Uterus (tissue), 4 donors: ENCODE data around the gene NOVA2. TPM values are rescaled to one million over a fixed set of nuclear protein-coding genes. Genes with fewer than 3 reads are reported as not detected.

Source experiments
- DNase-seq, 2 donors: peaks; one replicate each; pipeline ENCODE4 v3.0.0-alpha.2; 2019 to 2020
- H3K27ac ChIP-seq, 2 donors: fragments of 200-600 bp; sonication (generic); 1 replicate in 1 of 2; 2 replicates in 1 of 2; pipeline ENCODE4 v1.5.1; 2016 to 2018
- H3K27me3 ChIP-seq, 2 donors: fragments of 200-600 bp; sonication (generic); one replicate each; pipeline ENCODE4 v1.5.1; 2018 to 2019; ENCODE audit warnings: control low read depth in 1 of 2
- H3K36me3 ChIP-seq, 2 donors: fragments of 200-600 bp; sonication (generic); one replicate each; pipeline ENCODE4 v1.5.1; 2019; ENCODE audit warnings: control low read depth in 1 of 2
- H3K4me1 ChIP-seq, 2 donors: fragments of 200-600 bp; sonication (generic); one replicate each; pipeline ENCODE4 v1.5.1; 2018 to 2019; ENCODE audit warnings: control low read depth in 1 of 2
- H3K4me3 ChIP-seq, 2 donors: fragments of 200-600 bp; sonication (generic); 1 replicate in 1 of 2; 2 replicates in 1 of 2; pipeline ENCODE4 v1.5.1; 2018 to 2019; ENCODE audit warnings: mild to moderate bottlenecking in 1 of 2
- H3K9me3 ChIP-seq, 2 donors: fragments of 200-600 bp; sonication (generic); one replicate each; pipeline ENCODE4 v1.5.1; 2019; ENCODE audit warnings: control low read depth in 1 of 2
- POLR2A ChIP-seq, 2 donors: fragments of 450-650 bp; IDR thresholded peaks; one replicate each; pipeline ENCODE4 v1.6.1; 2016; ENCODE audit warnings: antibody characterized with exemption in 2 of 2, mild to moderate bottlenecking in 1 of 2, moderate library complexity in 1 of 2
- intact Hi-C: fragments of 100-400 bp; cut with DNase I; formaldehyde crosslinking; loops from one replicate; pipeline ENCODE4 v1.15.1; 2023; ENCODE audit warnings: low total_unique reads
- total RNA-seq, 4 donors: library from RNA; depleted of rRNA in 3 of 4; stranded (reverse); fragments of >200 nt in 3 of 4; gene quantifications; one replicate each; pipeline versions ENCODE4 v1.1.0 to v1.2.4, GENCODE V29; 2014 to 2023
- TF ChIP-seq, protein P1 (sequence below), 4 experiments: fragments of 200-600 bp in 2 of 4; fragments of 450-650 bp in 2 of 4; sonication (generic) in 2 of 4; IDR thresholded peaks; one replicate each; pipeline ENCODE4 v1.5.1; 2016 to 2019; ENCODE audit warnings: antibody characterized with exemption in 4 of 4, mild to moderate bottlenecking in 2 of 4, moderate library complexity in 1 of 4
- donor health status: DM: yes; HTN: yes; CAD: no.

Gene NOVA2
- total RNA-seq, 4 donors from 2014 or later, result 1.5 to 17.6 (median 2.4) TPM

DNA sequence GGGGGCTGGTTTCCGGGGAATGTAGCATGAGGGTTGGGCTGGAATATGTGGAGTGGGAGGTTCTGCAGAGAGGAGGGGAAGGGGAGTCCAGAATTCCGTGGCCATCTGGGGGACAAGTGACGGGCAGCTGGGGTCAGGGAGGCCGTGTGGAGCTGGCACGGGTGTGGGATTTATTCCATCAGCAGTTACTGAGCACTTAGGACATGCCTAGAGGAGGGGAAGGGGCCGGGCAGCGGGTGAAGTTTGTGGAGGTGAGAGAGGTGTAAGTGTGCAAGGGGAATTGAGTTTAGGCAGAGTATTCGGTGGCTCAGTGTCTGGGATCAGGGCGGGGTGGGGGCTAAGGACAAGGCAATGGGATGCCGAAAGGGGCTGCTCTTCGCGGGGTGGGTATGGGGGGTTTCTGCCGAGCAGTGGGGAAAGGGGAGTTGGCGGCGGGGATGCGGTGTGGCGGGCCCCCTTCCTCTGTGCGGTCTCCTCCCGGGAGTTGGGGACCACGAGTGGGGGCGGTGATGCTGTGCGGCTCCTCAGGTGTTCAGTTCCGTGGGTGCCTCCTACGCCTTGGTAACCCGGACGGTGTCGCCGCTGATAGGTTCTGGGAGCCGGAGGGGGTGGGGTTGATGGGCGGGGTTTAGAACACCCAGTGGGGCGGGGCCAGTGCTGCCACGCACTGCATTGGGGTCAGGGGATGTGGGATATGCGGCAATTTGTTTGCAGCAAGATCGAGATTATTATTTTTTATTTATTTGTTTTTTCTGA is 27.0 kb upstream of the NOVA2 start:
- Histone ChIP-seq H3K9me3 (no peaks in the 10 kb centered on the region), H3K27me3 (no peaks in the 10 kb centered on the region), H3K27ac (no peak overlapping the region), H3K4me3 (no peak overlapping the region), H3K4me1 (peaks cover 0 to 7% of the 10 kb centered on the region in 2 donors), H3K36me3 (no peaks in the 10 kb centered on the region)
- no peak for DNase-seq
- intact Hi-C loops, result no loop called here
- no peak for TF ChIP-seq POLR2A (IDR thresholded peaks at IDR 0.05)
- TF ChIP-seq, protein P1, sequence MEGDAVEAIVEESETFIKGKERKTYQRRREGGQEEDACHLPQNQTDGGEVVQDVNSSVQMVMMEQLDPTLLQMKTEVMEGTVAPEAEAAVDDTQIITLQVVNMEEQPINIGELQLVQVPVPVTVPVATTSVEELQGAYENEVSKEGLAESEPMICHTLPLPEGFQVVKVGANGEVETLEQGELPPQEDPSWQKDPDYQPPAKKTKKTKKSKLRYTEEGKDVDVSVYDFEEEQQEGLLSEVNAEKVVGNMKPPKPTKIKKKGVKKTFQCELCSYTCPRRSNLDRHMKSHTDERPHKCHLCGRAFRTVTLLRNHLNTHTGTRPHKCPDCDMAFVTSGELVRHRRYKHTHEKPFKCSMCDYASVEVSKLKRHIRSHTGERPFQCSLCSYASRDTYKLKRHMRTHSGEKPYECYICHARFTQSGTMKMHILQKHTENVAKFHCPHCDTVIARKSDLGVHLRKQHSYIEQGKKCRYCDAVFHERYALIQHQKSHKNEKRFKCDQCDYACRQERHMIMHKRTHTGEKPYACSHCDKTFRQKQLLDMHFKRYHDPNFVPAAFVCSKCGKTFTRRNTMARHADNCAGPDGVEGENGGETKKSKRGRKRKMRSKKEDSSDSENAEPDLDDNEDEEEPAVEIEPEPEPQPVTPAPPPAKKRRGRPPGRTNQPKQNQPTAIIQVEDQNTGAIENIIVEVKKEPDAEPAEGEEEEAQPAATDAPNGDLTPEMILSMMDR (IDR thresholded peaks at IDR 0.05), result no peak

DNA sequence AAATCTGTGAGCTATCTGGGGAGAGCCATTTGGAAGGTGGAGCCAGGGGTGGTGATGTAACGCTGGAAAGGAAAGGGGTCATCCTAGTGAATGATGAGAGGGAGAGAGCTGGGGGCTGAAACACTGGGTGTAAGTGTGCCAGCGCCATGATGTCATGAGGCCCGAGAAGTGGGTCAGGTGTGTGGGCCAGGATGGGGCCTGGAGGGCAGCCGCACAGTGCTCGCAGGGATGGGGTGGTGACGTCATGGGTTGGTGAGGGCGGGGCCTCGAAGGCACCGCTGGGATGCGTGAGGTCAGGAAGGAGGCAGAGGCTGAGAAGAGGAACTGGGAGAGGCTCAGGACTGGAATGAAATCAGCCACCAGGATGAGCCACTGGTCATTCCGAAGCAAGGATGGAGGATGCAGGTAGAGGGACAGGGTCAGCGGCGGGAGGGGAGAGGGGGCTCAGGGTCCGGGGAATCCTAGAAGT is 26.0 kb upstream of the NOVA2 start:
- Histone ChIP-seq H3K27me3 (no peaks in the 10 kb centered on the region), H3K36me3 (no peaks in the 10 kb centered on the region), H3K4me3 (no peak overlapping the region), H3K9me3 (no peaks in the 10 kb centered on the region), H3K27ac (no peak overlapping the region), H3K4me1 (peaks cover 0 to 7% of the 10 kb centered on the region in 2 donors)
- peak in 1 of 2 donors; percentile 49 for DNase-seq
- intact Hi-C loops, result no loop called here
- TF ChIP-seq, protein P1 (IDR thresholded peaks at IDR 0.05), result no peak
- no peak for TF ChIP-seq POLR2A (IDR thresholded peaks at IDR 0.05)

GRCh38 chr19:45998834-45999233 is 25.2 kb upstream of the NOVA2 start:
- peaks cover 0 to 7% of the 10 kb centered on the region in 2 donors for H3K4me1 ChIP-seq
- no peak overlapping the region for H3K4me3 ChIP-seq
- no peaks in the 10 kb centered on the region for H3K27me3 ChIP-seq
- intact Hi-C loops, result no loop called here
- no peak for TF ChIP-seq POLR2A (IDR thresholded peaks at IDR 0.05)
- TF ChIP-seq, protein P1 (IDR thresholded peaks at IDR 0.05), result no peak
- no peaks in the 10 kb centered on the region for H3K36me3 ChIP-seq
- H3K27ac ChIP-seq, result no peak overlapping the region
- DNase-seq, result no peak
- H3K9me3 ChIP-seq, result no peaks in the 10 kb centered on the region

DNA sequence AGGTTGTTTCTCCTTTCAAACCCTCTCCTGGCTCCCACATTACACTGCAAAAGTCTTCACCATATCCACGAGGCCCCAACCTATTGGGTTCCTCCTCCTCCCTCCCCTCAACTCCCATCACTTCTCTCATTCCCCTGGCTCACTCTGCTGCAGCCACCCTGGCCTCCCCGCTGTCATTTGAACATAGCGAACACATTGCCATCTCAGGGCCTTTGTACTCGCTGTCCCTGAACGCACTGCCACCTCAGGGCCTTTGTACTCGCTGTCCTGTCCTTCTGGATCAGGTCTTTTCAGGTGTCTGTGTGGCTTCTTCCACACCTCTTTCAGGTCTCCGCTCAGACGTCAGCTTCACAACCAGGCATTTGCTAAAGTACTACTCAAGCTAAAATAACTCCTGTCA is 23.3 kb upstream of the NOVA2 start:
- H3K27ac ChIP-seq, result no peak overlapping the region
- no peak for DNase-seq
- no peak overlapping the region for H3K4me3 ChIP-seq
- H3K36me3 ChIP-seq, result no peaks in the 10 kb centered on the region
- H3K9me3 ChIP-seq, result no peaks in the 10 kb centered on the region
- intact Hi-C loops, result no loop called here
- H3K4me1 ChIP-seq, result peaks cover 0 to 7% of the 10 kb centered on the region in 2 donors
- no peaks in the 10 kb centered on the region for H3K27me3 ChIP-seq
- TF ChIP-seq, protein P1 (IDR thresholded peaks at IDR 0.05), result no peak
- TF ChIP-seq POLR2A (IDR thresholded peaks at IDR 0.05), result no peak

DNA sequence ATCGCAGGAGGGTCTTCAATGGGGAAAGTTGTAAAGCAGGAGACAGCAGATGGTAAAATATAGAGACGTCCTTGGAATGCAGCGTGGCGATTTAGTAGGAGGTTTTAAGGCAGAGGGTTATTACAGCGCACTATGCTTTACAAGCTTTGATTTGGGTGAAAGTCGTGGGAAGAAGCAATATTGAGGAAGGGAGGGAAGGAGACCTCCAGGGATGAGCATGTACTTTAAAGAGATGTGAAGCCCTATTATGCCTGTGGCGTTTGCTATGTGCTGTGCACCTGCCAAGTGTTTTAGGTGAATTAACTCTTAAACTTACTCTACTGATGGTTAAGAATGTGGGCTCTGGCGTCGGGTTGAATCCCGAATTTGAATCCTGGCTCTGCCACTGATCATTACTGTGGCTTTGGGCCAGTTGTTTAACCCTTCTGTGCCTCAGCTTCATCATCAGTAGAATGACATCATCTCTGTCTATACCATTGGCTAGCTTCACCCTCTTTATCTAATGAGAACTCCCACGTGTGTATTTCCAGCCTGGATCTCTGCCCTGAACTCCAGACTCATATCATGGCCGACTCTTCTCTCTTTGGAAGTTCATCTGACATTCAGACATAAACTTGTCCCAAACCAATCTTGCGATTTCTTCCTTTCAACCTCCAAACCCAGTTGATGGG is 22.2 kb upstream of the NOVA2 start:
- TF ChIP-seq POLR2A (IDR thresholded peaks at IDR 0.05), result no peak
- TF ChIP-seq, protein P1 (IDR thresholded peaks at IDR 0.05), result no peak
- no peaks in the 10 kb centered on the region for H3K36me3 ChIP-seq
- no peak for DNase-seq
- intact Hi-C loops, result no loop called here
- H3K4me1 ChIP-seq, result peaks cover 0 to 7% of the 10 kb centered on the region in 2 donors
- peak overlapping the region; percentile 31 to 76 for H3K27ac ChIP-seq
- H3K27me3 ChIP-seq, result no peaks in the 10 kb centered on the region
- H3K4me3 ChIP-seq, result peak overlapping the region; percentile 70 to 71
- H3K9me3 ChIP-seq, result no peaks in the 10 kb centered on the region
